B cell (primary cell): ENCODE data around the gene TAF1A. TPM values are rescaled to one million over a fixed set of nuclear protein-coding genes. Genes with fewer than 3 reads are reported as not detected.
A peak's percentile ranks its signal among the peaks of the same experiment; 100 is the strongest.

Experiments used
- ATAC-seq: fragments of 200-7000 bp; cut with Tn5 transposase; one replicate; pipeline ENCODE4 v1.10.0; 2021; ENCODE audit warnings: low read depth, mild to moderate bottlenecking, moderate number of reproducible peaks, moderate library complexity
- CTCF ChIA-PET: fragments of 350-600 bp; sonication (Branson Sonifier 250); formaldehyde crosslinking; loops from one replicate; lab custom pipeline; 2021; ENCODE audit warnings: antibody characterized with exemption, inconsistent platforms; lab: Charles Lee
- POLR2A ChIA-PET: fragments of 350-600 bp; sonication (Branson Sonifier 250); formaldehyde crosslinking; loops from one replicate; lab custom pipeline; 2021; ENCODE audit warnings: antibody characterized with exemption; lab: Charles Lee
- DNase-seq: peaks from one replicate; pipeline ENCODE4 v3.0.0; 2013
- H2AFZ ChIP-seq: 2 replicates; pipeline ENCODE4 v1.6.1; 2012; ENCODE audit warnings: mild to moderate bottlenecking, low read depth, low read length; ENCODE audit not compliant: insufficient read depth, poor library complexity, severe bottlenecking
- H3K27ac ChIP-seq, 2 donors: 1 replicate in 1 of 2; 2 replicates in 1 of 2; pipeline ENCODE4 v1.5.1; 2012 to 2013; ENCODE audit warnings: low read length in 2 of 2, mild to moderate bottlenecking in 2 of 2, moderate library complexity in 1 of 2
- H3K27me3 ChIP-seq, 4 experiments: fragments of 200-600 bp in 1 of 4; sonication (generic) in 1 of 4; replicated peaks in 1 of 4; 1 replicate in 2 of 4; 2 replicates in 2 of 4; pipeline versions ENCODE4 v1.6.1 to v1.7.0; 2013 to 2016; ENCODE audit warnings: low read length in 3 of 4, mild to moderate bottlenecking in 2 of 4, mixed read lengths in 1 of 4, moderate library complexity in 1 of 4; ENCODE audit not compliant: insufficient read depth in 4 of 4, control insufficient read depth in 3 of 4; ENCODE audit errors: control extremely low read depth in 1 of 4
- H3K36me3 ChIP-seq, 2 experiments: replicated peaks in 1 of 2; 1 replicate in 1 of 2; 2 replicates in 1 of 2; pipeline versions ENCODE4 v1.6.1 to v1.7.1; 2013; ENCODE audit warnings: low read length in 1 of 2; ENCODE audit not compliant: insufficient read depth in 2 of 2, control insufficient read depth in 1 of 2; ENCODE audit errors: control extremely low read depth in 1 of 2, extremely low read depth in 1 of 2
- H3K4me1 ChIP-seq, 2 donors: fragments of 200-600 bp in 1 of 2; sonication (generic) in 1 of 2; 1 replicate in 1 of 2; 2 replicates in 1 of 2; pipeline versions ENCODE4 v1.5.1 to v1.6.1; 2013 to 2017; ENCODE audit warnings: low read length in 2 of 2; ENCODE audit not compliant: control insufficient read depth in 2 of 2, insufficient read depth in 2 of 2
- H3K4me2 ChIP-seq: replicated peaks from 2 replicates; pipeline ENCODE3; 2012; ENCODE audit warnings: mild to moderate bottlenecking, low read depth, low read length; ENCODE audit not compliant: poor library complexity, severe bottlenecking
- H3K4me3 ChIP-seq, 5 experiments: fragments of 200-600 bp in 1 of 5; sonication (generic) in 1 of 5; 1 replicate in 3 of 5; 2 replicates in 2 of 5; pipeline versions ENCODE4 v1.5.1 to v1.7.0; 2011 to 2016; ENCODE audit warnings: low read length in 4 of 5, mild to moderate bottlenecking in 4 of 5, low read depth in 2 of 5, control low read depth in 1 of 5, moderate library complexity in 1 of 5; ENCODE audit not compliant: insufficient read depth in 1 of 5; ENCODE audit errors: control extremely low read depth in 1 of 5, extremely low read depth in 1 of 5
- H3K79me2 ChIP-seq: fragments of 200-600 bp; sonication (generic); one replicate; pipeline ENCODE4 v1.6.0; 2016; ENCODE audit warnings: low read length; ENCODE audit not compliant: control insufficient read depth, insufficient read depth
- H3K9ac ChIP-seq: fragments of 200-600 bp; sonication (generic); 2 replicates; pipeline ENCODE4 v1.6.1; 2017; ENCODE audit warnings: mild to moderate bottlenecking, low read length, moderate library complexity
- H3K9me3 ChIP-seq, 3 donors: one replicate each; pipeline versions ENCODE4 v1.6.1 to v1.7.1; 2013; ENCODE audit warnings: low read length in 2 of 3; ENCODE audit not compliant: control insufficient read depth in 2 of 3, insufficient read depth in 1 of 3; ENCODE audit errors: control extremely low read depth in 1 of 3
- H4K20me1 ChIP-seq: 2 replicates; pipeline ENCODE4 v1.6.0; 2012; ENCODE audit warnings: mild to moderate bottlenecking, low read length; ENCODE audit not compliant: insufficient read depth, control insufficient read depth, poor library complexity, severe bottlenecking
- H3K27ac Mint-ChIP-seq: one replicate; pipeline ENCODE4 v1.8.0; 2021; ENCODE audit warnings: mixed read lengths
- H3K27me3 Mint-ChIP-seq: one replicate; pipeline ENCODE4 v1.8.0; 2021; ENCODE audit warnings: mixed read lengths
- H3K4me1 Mint-ChIP-seq: one replicate; pipeline ENCODE4 v1.8.0; 2021; ENCODE audit warnings: mixed read lengths
- H3K4me3 Mint-ChIP-seq: one replicate; pipeline ENCODE4 v1.8.0; 2021; ENCODE audit warnings: mixed read lengths
- H3K9me3 Mint-ChIP-seq: one replicate; pipeline ENCODE4 v1.8.0; 2022; ENCODE audit warnings: mixed read lengths; ENCODE audit not compliant: insufficient read depth
- EZH2 ChIP-seq: IDR thresholded peaks from 2 replicates; pipeline ENCODE4 v1.6.1; 2012; ENCODE audit warnings: borderline replicate concordance, low read depth, mild to moderate bottlenecking, moderate library complexity, low read length; ENCODE audit not compliant: insufficient read depth, poor library complexity, severe bottlenecking
- WGBS: methylation state at CpG from one replicate; pipeline ENCODE4 v1.1.5; 2013; ENCODE audit warnings: missing lambda C conversion rate; ENCODE audit not compliant: insufficient coverage; 5-methylcytosine and 5-hydroxymethylcytosine counted together
- intact Hi-C: fragments of 100-400 bp; cut with micrococcal nuclease; formaldehyde crosslinking; loops from one replicate; pipeline ENCODE4 v1.10.0; 2022
- polyA plus RNA-seq: library from polyadenylated mRNA; depleted of rRNA; stranded (reverse); fragments of >200 nt; gene quantifications from 2 replicates; pipeline ENCODE4 v1.2.3, GENCODE V29; 2012
- total RNA-seq, 2 donors: library from RNA; stranded (reverse); fragments of 120-200 nt in 1 of 2; gene quantifications; 1 replicate in 1 of 2; 2 replicates in 1 of 2; pipeline versions ENCODE4 v1.2.3 to v1.2.4, GENCODE V29; 2013 to 2022
- TF ChIP-seq, protein P1 (sequence below): fragments of 200-600 bp; IDR thresholded peaks from one replicate; pipeline ENCODE4 v1.8.0; 2022; ENCODE audit warnings: antibody characterized with exemption, mild to moderate bottlenecking

TAF1A gene
- total and polyA plus RNA-seq, 2 donors (not counting 1 experiment from before 2014, with no cell fraction given), result 12.7 to 23.7 TPM

DNA sequence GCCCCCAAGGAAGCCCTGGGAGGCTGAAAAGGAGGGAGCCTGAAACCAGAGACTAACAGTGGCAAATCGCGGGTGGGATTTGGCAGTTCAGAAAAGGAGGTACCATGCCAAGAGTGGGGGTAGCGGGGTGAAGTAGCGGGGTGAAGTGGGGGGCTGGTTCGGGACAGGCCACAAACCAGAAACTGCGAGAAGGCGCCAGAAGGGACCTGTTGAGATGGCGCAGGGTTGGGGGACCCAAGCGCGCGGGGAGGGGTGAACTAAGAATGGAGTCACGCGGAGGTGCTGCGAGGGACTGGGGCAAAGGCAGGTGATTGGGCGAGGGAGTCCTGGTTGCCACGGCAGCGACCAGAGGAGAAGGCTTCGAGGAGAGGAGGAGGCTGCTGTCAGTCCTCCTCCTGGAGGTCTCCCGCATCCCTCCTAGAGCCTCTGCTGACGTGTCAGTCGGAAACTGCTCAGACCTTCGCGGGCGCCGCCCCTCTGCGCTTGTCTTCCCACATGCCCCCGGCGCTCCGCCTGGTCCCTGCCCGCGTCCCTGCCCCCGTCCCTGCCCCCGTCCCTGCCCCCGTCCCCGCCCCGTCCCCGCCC is 27.7 kb upstream of the TAF1A start:
- DNase-seq (peak; percentile 95), ATAC-seq (peak; percentile 90)
- H3K4me3 ChIP-seq, result peak overlapping the region; percentile 6 to 91 (median 67)
- peak overlapping the region; percentile 98 for H2AFZ ChIP-seq
- peaks cover 0 to 15% (median 6%) of the 10 kb centered on the region in 4 experiments for H3K27me3 ChIP-seq
- no peaks in the 10 kb centered on the region for H4K20me1 ChIP-seq
- intact Hi-C loops, result loop anchor here (1.0 kb wide), 3 partner anchors 27 to 96 kb away; partner anchors contain the start of gene TAF1A
- TF ChIP-seq, protein P1, sequence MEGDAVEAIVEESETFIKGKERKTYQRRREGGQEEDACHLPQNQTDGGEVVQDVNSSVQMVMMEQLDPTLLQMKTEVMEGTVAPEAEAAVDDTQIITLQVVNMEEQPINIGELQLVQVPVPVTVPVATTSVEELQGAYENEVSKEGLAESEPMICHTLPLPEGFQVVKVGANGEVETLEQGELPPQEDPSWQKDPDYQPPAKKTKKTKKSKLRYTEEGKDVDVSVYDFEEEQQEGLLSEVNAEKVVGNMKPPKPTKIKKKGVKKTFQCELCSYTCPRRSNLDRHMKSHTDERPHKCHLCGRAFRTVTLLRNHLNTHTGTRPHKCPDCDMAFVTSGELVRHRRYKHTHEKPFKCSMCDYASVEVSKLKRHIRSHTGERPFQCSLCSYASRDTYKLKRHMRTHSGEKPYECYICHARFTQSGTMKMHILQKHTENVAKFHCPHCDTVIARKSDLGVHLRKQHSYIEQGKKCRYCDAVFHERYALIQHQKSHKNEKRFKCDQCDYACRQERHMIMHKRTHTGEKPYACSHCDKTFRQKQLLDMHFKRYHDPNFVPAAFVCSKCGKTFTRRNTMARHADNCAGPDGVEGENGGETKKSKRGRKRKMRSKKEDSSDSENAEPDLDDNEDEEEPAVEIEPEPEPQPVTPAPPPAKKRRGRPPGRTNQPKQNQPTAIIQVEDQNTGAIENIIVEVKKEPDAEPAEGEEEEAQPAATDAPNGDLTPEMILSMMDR, result no peak
- no peak for TF ChIP-seq EZH2
- peak overlapping the region; percentile 95 for H3K4me2 ChIP-seq
- Mint-ChIP-seq H3K27ac (peak overlapping the region; percentile 95), H3K4me1 (peaks cover 29% of the 10 kb centered on the region), H3K27me3 (peaks cover 19% of the 10 kb centered on the region), H3K4me3 (peak overlapping the region; percentile 96), H3K9me3 (no peaks in the 10 kb centered on the region)
- peaks cover 17 to 18% of the 10 kb centered on the region in 2 donors for H3K4me1 ChIP-seq
- POLR2A ChIA-PET, result interaction anchor here (1.0 kb wide), 1 partner anchor 27 kb away, joined by 3 read pairs; no protein-coding TSS in a partner anchor
- H3K27ac ChIP-seq, result peak overlapping the region; percentile 71 to 82
- H3K9ac ChIP-seq, result peak overlapping the region; percentile 84
- H3K79me2 ChIP-seq, result peaks cover 16% of the 10 kb centered on the region
- WGBS, result under 1% methylated on average over 28 of the region's 37 CpGs
- no peaks in the 10 kb centered on the region for H3K9me3 ChIP-seq
- CTCF ChIA-PET, result interaction anchor here (4.2 kb wide), 1 partner anchor 16 kb away, joined by 30 read pairs; no protein-coding TSS in a partner anchor
- H3K36me3 ChIP-seq, result peaks cover 0 to 10% of the 10 kb centered on the region in 2 experiments

DNA sequence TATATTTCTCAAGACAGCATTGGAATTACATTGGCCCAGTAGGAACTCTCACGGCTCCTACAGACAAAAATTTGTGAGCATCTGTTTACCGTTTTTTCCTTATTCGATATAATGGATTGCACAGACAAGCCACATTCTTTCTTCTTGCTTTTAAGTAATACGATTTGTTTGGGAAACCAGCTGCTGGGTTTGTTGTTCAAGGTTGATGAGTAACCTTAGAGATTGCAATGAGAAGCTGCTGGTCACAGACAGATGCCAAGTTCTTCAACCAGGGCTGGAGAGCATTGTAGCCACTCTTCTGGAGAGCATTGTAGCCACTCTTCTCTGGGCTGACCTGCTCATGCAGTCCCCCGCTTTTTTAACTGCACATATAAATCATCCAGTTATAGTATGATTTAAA is 26.8 kb upstream of the TAF1A start:
- H3K27ac Mint-ChIP-seq, result no peak overlapping the region
- H3K4me2 ChIP-seq, result no peak overlapping the region
- peaks cover 29% of the 10 kb centered on the region for H3K4me1 Mint-ChIP-seq
- H3K4me3 Mint-ChIP-seq, result peak overlapping the region; percentile 96
- peaks cover 10% of the 10 kb centered on the region for H3K79me2 ChIP-seq
- no peak overlapping the region for H3K9ac ChIP-seq
- H3K4me3 ChIP-seq, result no peak overlapping the region
- H3K27me3 Mint-ChIP-seq, result peaks cover 19% of the 10 kb centered on the region
- no peak for TF ChIP-seq EZH2
- TF ChIP-seq, protein P1, result no peak
- H3K9me3 Mint-ChIP-seq, result no peaks in the 10 kb centered on the region
- POLR2A ChIA-PET, result interaction anchor here (0.6 to 1.0 kb wide), 2 partner anchors 28 to 94 kb away, joined by 3 to 6 read pairs; no protein-coding TSS in a partner anchor
- no peaks in the 10 kb centered on the region for H3K9me3 ChIP-seq
- CTCF ChIA-PET, result interaction anchor here (0.9 kb wide), 1 partner anchor 18 kb away, joined by 4 read pairs; no protein-coding TSS in a partner anchor
- H3K4me1 ChIP-seq, result peaks cover 17 to 18% of the 10 kb centered on the region in 2 donors
- H4K20me1 ChIP-seq, result no peaks in the 10 kb centered on the region
- intact Hi-C loops, result no loop called here
- H3K27me3 ChIP-seq, result peaks cover 0 to 15% (median 6%) of the 10 kb centered on the region in 4 experiments
- ATAC-seq (no peak), DNase-seq (no peak)
- no peak overlapping the region for H3K27ac ChIP-seq
- peak overlapping the region; percentile 98 for H2AFZ ChIP-seq
- WGBS, result no CpG with 5 or more reads among the region's 5 CpGs
- H3K36me3 ChIP-seq, result peaks cover 0 to 3% of the 10 kb centered on the region in 2 experiments
